ENCODE data around the gene NFIC. TPM values are rescaled to one million over a fixed set of nuclear protein-coding genes. Genes with fewer than 3 reads are reported as not detected.
"Not testable (repeated sequence)": the region's sequence is repeated elsewhere in the genome, so short reads cannot be mapped to it uniquely, and the experiment has no call there.

Gene NFIC
- total RNA-seq, 1 donor = 79.5 TPM

DNA sequence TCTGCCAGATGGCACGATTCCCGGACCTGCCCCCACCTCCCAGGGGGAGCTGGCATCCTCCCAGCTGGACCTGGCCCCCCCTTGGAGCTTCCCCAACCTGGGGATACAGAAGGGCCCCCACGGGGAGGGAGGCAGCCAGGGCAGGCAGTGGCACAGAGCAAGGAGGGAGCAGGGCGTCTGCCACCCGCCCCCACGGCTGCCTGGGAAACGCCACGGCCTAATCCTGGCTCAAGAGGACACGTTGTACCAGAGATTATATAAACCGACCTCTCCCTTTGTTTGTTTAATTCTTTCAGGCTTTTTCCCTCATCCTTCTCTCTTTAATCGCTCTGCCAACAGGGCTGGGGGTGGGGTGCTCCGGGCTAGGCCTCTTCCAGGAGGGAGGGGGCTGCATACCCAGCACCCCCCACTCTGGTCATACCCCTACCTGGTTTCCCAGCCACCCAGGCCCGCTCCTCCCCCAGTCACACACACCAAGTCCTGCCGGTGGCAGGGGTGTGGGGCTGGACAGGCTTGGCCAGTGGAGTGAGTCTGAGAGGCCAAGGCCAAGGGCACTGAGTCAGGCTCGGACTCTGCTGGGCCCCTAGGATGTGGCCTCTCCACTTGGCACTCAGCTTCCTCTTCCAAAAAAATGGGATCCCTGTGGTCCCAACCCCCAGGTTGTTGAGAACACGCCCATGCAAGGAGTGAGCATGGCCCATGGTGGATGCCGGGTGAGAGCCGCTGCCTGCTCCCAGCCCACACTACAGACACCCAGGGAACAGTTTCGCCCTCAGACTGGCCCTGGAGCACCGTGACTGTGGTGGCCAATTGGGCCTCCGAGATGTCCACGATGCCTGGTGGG is 29.5 kb upstream of the NFIC start:
- DNase-seq (ENCODE audit: low read depth) = peak; percentile 80
- H3K4me3 ChIP-seq (ENCODE audit: low read depth, low read length) = no peak overlapping the region
- TF ChIP-seq, protein P1, sequence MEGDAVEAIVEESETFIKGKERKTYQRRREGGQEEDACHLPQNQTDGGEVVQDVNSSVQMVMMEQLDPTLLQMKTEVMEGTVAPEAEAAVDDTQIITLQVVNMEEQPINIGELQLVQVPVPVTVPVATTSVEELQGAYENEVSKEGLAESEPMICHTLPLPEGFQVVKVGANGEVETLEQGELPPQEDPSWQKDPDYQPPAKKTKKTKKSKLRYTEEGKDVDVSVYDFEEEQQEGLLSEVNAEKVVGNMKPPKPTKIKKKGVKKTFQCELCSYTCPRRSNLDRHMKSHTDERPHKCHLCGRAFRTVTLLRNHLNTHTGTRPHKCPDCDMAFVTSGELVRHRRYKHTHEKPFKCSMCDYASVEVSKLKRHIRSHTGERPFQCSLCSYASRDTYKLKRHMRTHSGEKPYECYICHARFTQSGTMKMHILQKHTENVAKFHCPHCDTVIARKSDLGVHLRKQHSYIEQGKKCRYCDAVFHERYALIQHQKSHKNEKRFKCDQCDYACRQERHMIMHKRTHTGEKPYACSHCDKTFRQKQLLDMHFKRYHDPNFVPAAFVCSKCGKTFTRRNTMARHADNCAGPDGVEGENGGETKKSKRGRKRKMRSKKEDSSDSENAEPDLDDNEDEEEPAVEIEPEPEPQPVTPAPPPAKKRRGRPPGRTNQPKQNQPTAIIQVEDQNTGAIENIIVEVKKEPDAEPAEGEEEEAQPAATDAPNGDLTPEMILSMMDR (IDR thresholded peaks at IDR 0.05; ENCODE audit: insufficient read depth, low read length) = no peak

DNA sequence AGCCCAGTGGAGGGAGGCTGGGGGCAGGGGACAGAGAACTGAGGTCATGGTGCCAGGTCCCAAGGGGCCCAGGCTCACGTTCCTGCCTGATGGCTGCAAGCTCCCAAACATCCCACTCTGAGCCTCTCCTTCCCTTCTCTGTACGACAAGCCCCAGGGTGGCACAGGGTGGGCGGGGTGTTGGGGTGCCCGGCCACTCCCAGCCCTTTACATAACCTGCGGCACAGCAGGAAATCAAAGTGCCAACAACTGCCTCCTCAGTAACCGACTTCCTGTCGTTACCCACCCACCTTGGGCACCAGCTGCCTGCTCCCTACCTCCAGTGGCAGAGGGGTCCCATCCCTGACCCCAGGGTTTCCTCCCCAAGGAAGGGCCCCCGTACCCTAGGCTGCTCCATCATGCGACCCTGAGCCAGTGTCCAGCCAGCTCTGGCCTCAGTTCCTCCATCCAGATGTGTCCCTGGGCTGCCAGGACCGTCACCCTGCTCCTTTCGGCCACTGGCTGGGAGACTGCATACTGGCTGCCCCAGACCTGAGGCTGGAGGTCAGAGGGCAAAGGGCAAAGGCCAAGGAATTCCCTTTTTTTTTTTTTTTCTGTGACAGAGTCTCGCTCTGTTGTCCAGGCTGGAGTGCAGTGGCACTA is 27.7 kb upstream of the NFIC start:
- no peak for DNase-seq (ENCODE audit: low read depth)
- no peak overlapping the region for H3K4me3 ChIP-seq (ENCODE audit: low read depth, low read length)
- TF ChIP-seq, protein P1 (IDR thresholded peaks at IDR 0.05; ENCODE audit: insufficient read depth, low read length) = no peak

DNA sequence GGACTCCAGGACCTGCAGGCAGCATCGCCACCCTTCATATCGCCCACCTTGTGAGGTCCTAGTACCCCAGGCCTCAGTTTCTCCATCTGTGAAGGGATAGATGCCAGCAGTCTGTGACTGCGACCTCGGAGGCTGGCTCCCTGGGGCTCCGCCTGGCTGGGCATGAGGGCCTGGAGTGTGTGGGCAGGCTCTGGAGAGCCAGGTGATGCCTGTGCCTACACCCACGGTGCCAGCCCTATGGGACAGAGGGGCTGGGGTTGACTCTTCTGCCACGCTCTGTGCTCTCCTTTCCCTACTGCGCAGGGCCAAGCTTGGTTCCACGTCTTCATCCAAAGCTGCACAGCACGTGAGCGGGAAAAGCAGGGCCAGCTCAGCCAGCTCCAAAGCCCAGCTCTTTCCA is 26.0 kb upstream of the NFIC start:
- TF ChIP-seq, protein P1 (IDR thresholded peaks at IDR 0.05; ENCODE audit: insufficient read depth, low read length) = no peak
- H3K4me3 ChIP-seq (ENCODE audit: low read depth, low read length) = no peak overlapping the region
- no peak for DNase-seq (ENCODE audit: low read depth)

DNA sequence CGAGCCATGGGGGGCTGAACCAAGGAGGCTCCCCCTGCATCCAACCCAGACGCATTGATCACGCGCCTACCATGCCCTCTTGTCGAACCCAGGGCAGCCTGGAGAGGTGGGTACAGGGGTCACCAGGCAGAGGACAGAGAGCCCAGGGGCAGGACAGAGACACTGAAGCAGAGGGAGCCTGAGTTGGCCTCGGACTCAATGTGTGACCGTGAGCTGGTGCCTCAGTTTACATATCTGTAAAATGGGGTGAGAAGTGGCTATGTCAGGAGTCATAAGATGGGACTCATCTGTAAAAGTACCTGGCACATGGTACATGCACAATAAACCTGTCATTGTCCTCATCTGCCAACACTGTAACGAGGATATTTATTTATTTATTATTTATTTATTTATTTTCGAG is 24.1 kb upstream of the NFIC start:
- no peak overlapping the region for H3K4me3 ChIP-seq (ENCODE audit: low read depth, low read length)
- TF ChIP-seq, protein P1 (IDR thresholded peaks at IDR 0.05; ENCODE audit: insufficient read depth, low read length) = no peak
- DNase-seq (ENCODE audit: low read depth) = no peak

DNA sequence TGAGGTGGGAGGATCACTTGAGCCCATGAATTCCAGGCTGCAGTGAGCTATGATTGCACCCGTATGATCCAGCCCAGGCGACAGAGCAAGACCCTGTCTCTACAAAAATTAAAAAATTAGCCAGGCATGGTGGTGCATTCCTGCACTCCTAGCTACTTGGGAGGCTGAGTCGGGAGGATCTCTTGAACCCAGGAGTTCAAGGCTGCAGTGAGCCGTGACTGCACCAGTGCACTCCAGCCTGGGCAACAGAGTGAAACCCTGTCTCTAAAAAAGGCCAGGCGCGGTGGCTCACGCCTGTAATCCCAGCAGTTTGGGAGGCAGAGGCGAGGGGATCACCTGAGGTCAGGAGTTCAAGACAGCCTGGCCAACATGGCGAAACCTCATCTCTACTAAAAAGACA is 23.4 kb upstream of the NFIC start:
- H3K4me3 ChIP-seq (ENCODE audit: low read depth, low read length); DNase-seq (ENCODE audit: low read depth): not testable (repeated sequence)

DNA sequence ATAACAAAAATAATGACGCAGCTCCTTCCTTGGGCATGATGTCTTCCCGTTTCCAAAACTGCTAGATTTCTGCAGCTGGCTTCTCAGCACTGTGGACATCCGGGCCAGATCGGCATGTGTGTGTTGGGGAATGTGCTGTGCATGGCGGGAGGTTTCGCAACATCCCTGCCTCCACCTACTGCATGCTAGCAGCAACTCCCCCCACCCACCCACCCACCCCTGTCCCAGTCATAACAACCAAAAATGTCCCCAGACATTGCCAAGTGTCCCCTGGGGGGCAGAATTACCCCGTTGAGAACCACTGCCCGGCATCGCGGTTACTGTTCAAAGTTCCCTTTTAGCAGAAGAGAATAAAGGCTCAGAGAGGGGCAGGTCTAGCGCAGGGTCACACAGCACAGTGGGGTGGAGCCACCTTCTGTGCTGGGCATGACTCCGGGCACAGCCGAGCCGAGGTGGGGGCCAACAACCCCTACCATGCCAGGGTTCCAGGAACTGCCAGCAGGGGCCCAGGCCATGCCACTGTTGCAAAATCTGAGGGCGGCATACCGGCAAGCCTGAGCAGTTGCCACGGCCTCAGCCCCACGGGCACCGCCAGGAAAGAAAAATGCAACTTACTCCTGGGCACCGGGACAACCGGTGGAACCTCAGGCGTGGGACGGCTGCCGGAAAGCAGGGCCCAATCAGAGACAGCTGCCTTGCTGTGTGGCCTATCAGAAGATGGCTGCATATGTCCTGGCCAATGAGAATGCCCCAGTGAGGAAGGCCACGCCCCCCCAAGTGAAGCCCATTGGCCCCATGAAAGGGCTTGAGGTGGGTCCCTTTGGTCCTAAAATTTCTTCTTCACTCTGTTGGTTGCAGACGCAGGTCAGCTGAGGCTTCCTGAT is 22.5 kb upstream of the NFIC start:
- DNase-seq (ENCODE audit: low read depth) = peak; percentile 87
- TF ChIP-seq, protein P1 (IDR thresholded peaks at IDR 0.05; ENCODE audit: insufficient read depth, low read length) = no peak
- H3K4me3 ChIP-seq (ENCODE audit: low read depth, low read length) = peak overlapping the region; percentile 46
